WI38 (cell line): ENCODE results near the gene CABP1.
"Not testable (repeated sequence)": the region's sequence is repeated elsewhere in the genome, so short reads cannot be mapped to it uniquely, and the experiment has no call there.

Source experiments
- H3K4me3 ChIP-seq: 2 replicates; pipeline ENCODE4 v1.5.1; 2011; ENCODE audit warnings: low read depth, mild to moderate bottlenecking, control low read depth, low read length
- CTCF ChIP-seq: IDR thresholded peaks from 2 replicates; pipeline ENCODE4 v1.5.1; 2012; ENCODE audit warnings: low read depth, mild to moderate bottlenecking, control low read depth, low read length

Gene CABP1

GRCh38 chr12:120662879-120663278, 22.5 kb downstream of the CABP1 start:
- no peak overlapping the region for H3K4me3 ChIP-seq
- TF ChIP-seq CTCF: no peak

- no peak for TF ChIP-seq CTCF
- no peak overlapping the region for H3K4me3 ChIP-seq
These were observed 23.3 kb downstream of the CABP1 start for GRCh38 chr12:120663741-120664140.

- no peak overlapping the region for H3K4me3 ChIP-seq
- TF ChIP-seq CTCF: no peak
These were observed 26.4 kb downstream of the CABP1 start for GRCh38 chr12:120666571-120667390.

GRCh38 chr12:120668091-120668867, 27.9 kb downstream of the CABP1 start:
- TF ChIP-seq CTCF: no peak
- H3K4me3 ChIP-seq: no peak overlapping the region

GRCh38 chr12:120668868-120669840, 28.7 kb downstream of the CABP1 start:
- no peak overlapping the region for H3K4me3 ChIP-seq

GRCh38 chr12:120670237-120670636, 29.8 kb downstream of the CABP1 start:
- not testable (repeated sequence) for H3K4me3 ChIP-seq

More at GRCh38 chr12:120668868-120669840, 28.7 kb downstream of the CABP1 start:
- no peak for TF ChIP-seq CTCF

- no peak for TF ChIP-seq CTCF
- no peak overlapping the region for H3K4me3 ChIP-seq
These were observed 30.2 kb downstream of the CABP1 start for GRCh38 chr12:120670667-120671066.
